CD4-positive, alpha-beta memory T cell (primary cell): ENCODE data around the gene TRDMT1. TPM values are rescaled to one million over a fixed set of nuclear protein-coding genes. Genes with fewer than 3 reads are reported as not detected.

Experiments used
- CTCF ChIA-PET: fragments of 350-600 bp; sonication (Branson Sonifier 250); formaldehyde crosslinking; loops from one replicate; lab custom pipeline; 2021; ENCODE audit warnings: inconsistent platforms; ENCODE audit not compliant: partially characterized antibody; lab: Charles Lee
- POLR2A ChIA-PET: fragments of 350-600 bp; sonication (Branson Sonifier 250); formaldehyde crosslinking; loops from one replicate; lab custom pipeline; 2021; ENCODE audit not compliant: partially characterized antibody; lab: Charles Lee
- DNase-seq, 5 donors: peaks; one replicate each; pipeline versions ENCODE4 v3.0.0 to v3.0.0-alpha.2; 2020 to 2022; ENCODE audit warnings: mixed read lengths in 1 of 5
- H3K27ac ChIP-seq: one replicate; pipeline ENCODE4 v1.7.0; 2013; ENCODE audit warnings: low read depth, low read length
- H3K27me3 ChIP-seq: 2 replicates; pipeline ENCODE4 v1.7.0; 2013; ENCODE audit warnings: mild to moderate bottlenecking, low read length, moderate library complexity; ENCODE audit not compliant: insufficient read depth
- H3K36me3 ChIP-seq: 2 replicates; pipeline ENCODE4 v1.7.0; 2013; ENCODE audit warnings: mild to moderate bottlenecking, low read length, moderate library complexity; ENCODE audit not compliant: insufficient read depth
- H3K4me1 ChIP-seq: 2 replicates; pipeline ENCODE4 v1.7.0; 2013; ENCODE audit warnings: mild to moderate bottlenecking, low read length, moderate library complexity; ENCODE audit not compliant: insufficient read depth
- H3K4me3 ChIP-seq, 2 donors: one replicate each; pipeline ENCODE4 v1.7.0; 2013; ENCODE audit warnings: low read length in 2 of 2, mild to moderate bottlenecking in 1 of 2
- H3K9me3 ChIP-seq, 2 donors: one replicate each; pipeline ENCODE4 v1.7.0; 2013; ENCODE audit warnings: low read length in 2 of 2, control low read depth in 1 of 2; ENCODE audit not compliant: control insufficient read depth in 1 of 2
- H3K27ac Mint-ChIP-seq, 7 donors: one replicate each; pipeline ENCODE4 v1.8.0; 2020 to 2021; ENCODE audit warnings: mixed read lengths in 7 of 7, mild to moderate bottlenecking in 6 of 7, inconsistent platforms in 3 of 7, moderate library complexity in 3 of 7
- H3K27me3 Mint-ChIP-seq, 2 donors: one replicate each; pipeline ENCODE4 v1.8.0; 2020 to 2021; ENCODE audit warnings: mixed read lengths in 2 of 2
- H3K36me3 Mint-ChIP-seq, 2 donors: one replicate each; pipeline ENCODE4 v1.8.0; 2020 to 2021; ENCODE audit warnings: mixed read lengths in 2 of 2, inconsistent platforms in 1 of 2, mild to moderate bottlenecking in 1 of 2
- H3K4me1 Mint-ChIP-seq, 4 donors: one replicate each; pipeline ENCODE4 v1.8.0; 2020 to 2021; ENCODE audit warnings: mixed read lengths in 4 of 4, mild to moderate bottlenecking in 1 of 4
- H3K4me3 Mint-ChIP-seq, 8 donors: one replicate each; pipeline ENCODE4 v1.8.0; 2020 to 2021; ENCODE audit warnings: mixed read lengths in 8 of 8, mild to moderate bottlenecking in 7 of 8, moderate library complexity in 6 of 8, inconsistent platforms in 3 of 8
- H3K9me3 Mint-ChIP-seq, 8 donors: one replicate each; pipeline ENCODE4 v1.8.0; 2020 to 2021; ENCODE audit warnings: mixed read lengths in 8 of 8, mild to moderate bottlenecking in 5 of 8, inconsistent platforms in 3 of 8, moderate library complexity in 1 of 8
- intact Hi-C: fragments of 100-400 bp; cut with micrococcal nuclease; formaldehyde crosslinking; loops from one replicate; pipeline ENCODE4 v1.15.1; 2023
- polyA plus RNA-seq, 2 donors: library from polyadenylated mRNA; unstranded; fragments of 300-500 nt; fragmentation: Illumina TruSeq; gene quantifications; one replicate each; pipeline ENCODE4 v1.2.3, GENCODE V29; 2021
- total RNA-seq, 2 experiments: library from RNA; stranded (reverse); gene quantifications; one replicate each; pipeline ENCODE4 v1.2.3, GENCODE V29; 2021

TRDMT1 gene
- total and polyA plus RNA-seq, 4 experiments from 2014 or later = 7.3 to 21.3 (median 14.2) TPM

DNA sequence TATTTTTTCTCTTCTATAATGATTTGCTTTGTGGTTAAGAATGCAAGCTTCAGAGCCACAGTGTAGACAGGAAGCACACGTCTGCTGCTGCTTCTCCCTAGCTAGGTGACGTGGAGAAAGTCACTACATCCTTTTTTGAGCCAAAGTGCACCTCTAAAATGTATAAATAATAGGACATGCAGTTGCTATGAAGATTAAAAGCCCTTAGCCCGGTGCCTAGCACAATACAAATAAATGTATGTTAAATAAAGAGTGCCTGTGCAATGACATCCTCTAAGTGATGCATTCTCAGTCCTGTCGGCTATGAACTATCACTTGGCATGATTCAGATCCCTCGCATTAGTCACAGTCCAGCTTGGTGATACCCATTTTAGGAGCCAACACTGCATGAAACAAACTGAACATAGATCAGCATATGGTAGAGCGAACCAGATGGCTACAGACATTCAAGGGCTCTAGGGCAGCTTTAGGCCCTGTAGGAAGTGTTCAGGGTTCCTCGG lies 4.8 kb upstream of the TRDMT1 start:
- Mint-ChIP-seq H3K4me1 (peaks cover 9 to 45% (median 35%) of the 10 kb centered on the region in 4 donors), H3K27me3 (no peaks in the 10 kb centered on the region), H3K27ac (peak overlapping the region; percentile 79 to 100 (median 97)), H3K36me3 (peaks cover 0 to 3% of the 10 kb centered on the region in 2 donors), H3K9me3 (no peaks in the 10 kb centered on the region), H3K4me3 (peak overlapping the region in 7 of 8 donors; percentile 30 to 78 (median 57))
- Histone ChIP-seq H3K36me3 (no peaks in the 10 kb centered on the region), H3K4me3 (no peak overlapping the region), H3K9me3 (no peaks in the 10 kb centered on the region), H3K27me3 (no peaks in the 10 kb centered on the region), H3K27ac (peak overlapping the region; percentile 78), H3K4me1 (peaks cover 23% of the 10 kb centered on the region)
- CTCF ChIA-PET = interaction anchor here (0.9 to 3.4 kb wide), 4 partner anchors 15 to 53 kb away, joined by 3 to 46 read pairs (median 8); partner anchors contain the start of gene VIM
- peak; percentile 55 to 86 (median 69) for DNase-seq
- intact Hi-C loops = loop anchor here (1.0 kb wide), 1 partner anchor 24 kb away; no protein-coding TSS in a partner anchor
- POLR2A ChIA-PET = interaction anchor here (0.7 to 11.4 kb wide), 5 partner anchors 9 to 1844 kb away, joined by 3 to 483 read pairs (median 4); partner anchors contain the start of genes RSU1 and VIM

DNA sequence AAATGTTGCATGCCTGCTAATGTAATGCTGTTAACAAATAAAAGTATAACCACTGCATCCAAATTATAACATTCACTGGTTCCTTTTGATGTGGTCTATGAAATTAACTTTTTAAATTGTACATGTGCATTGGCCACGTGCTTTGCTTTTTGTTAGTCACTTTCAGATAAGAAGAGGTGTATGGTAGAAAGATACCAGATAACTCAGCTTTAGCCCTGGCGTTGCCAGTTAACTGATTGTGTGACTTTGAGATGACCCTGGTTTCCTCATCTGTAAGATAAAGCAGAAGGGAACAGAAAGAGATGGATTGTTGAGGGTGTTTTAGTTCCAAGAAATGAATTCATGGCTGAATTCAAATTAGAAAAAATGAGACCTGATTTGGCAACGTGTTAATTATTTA lies 1.9 kb upstream of the TRDMT1 start:
- POLR2A ChIA-PET = interaction anchor here (11.4 kb wide), 1 partner anchor 28 kb away, joined by 483 read pairs; the partner anchor contains the start of gene VIM
- H3K9me3 Mint-ChIP-seq = no peaks in the 10 kb centered on the region
- intact Hi-C loops = loop anchor here (5.0 kb wide), 1 partner anchor 386 kb away; the partner anchor contains the start of gene RSU1
- peak overlapping the region in 1 of 8 donors; percentile 45 for H3K4me3 Mint-ChIP-seq
- no peak overlapping the region for H3K4me3 ChIP-seq
- no peaks in the 10 kb centered on the region for H3K27me3 ChIP-seq
- peaks cover 0 to 9% of the 10 kb centered on the region in 2 donors for H3K36me3 Mint-ChIP-seq
- no peaks in the 10 kb centered on the region for H3K9me3 ChIP-seq
- CTCF ChIA-PET = no interaction called here
- no peak overlapping the region for H3K27ac ChIP-seq
- H3K36me3 ChIP-seq = no peaks in the 10 kb centered on the region
- H3K4me1 Mint-ChIP-seq = peaks cover 26 to 62% (median 50%) of the 10 kb centered on the region in 4 donors
- DNase-seq = no peak
- peaks cover 36% of the 10 kb centered on the region for H3K4me1 ChIP-seq
- peak overlapping the region in 4 of 7 donors; percentile 2 to 99 (median 68) for H3K27ac Mint-ChIP-seq
- H3K27me3 Mint-ChIP-seq = no peaks in the 10 kb centered on the region

DNA sequence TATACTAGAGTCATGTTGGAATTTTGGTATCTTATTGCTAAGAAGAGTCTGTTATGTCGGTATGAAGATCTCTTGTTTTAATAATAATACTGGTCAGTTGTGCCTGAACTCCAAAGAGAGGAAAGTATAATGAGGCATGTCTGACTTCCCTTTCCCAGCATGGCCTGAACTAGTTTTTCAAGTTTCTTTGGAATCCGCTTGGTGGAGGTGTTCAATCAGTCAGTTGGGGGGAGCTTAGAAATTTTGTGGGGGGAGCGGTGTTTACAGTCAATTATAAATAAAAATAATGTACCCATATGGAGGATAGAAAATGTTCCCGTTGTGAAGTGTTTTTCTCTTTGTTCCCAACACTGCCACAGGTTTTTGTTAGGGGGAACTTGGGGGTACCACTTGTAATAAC lies 1.5 kb upstream of the TRDMT1 start:
- ChIA-PET CTCF (no interaction called here), POLR2A (interaction anchor here (11.4 kb wide), 1 partner anchor 29 kb away, joined by 483 read pairs; the partner anchor contains the start of gene VIM)
- peak overlapping the region in 6 of 7 donors; percentile 0 to 99 (median 51) for H3K27ac Mint-ChIP-seq
- H3K9me3 Mint-ChIP-seq = no peaks in the 10 kb centered on the region
- H3K36me3 Mint-ChIP-seq = peaks cover 0 to 9% of the 10 kb centered on the region in 2 donors
- no peak for DNase-seq
- peak overlapping the region in 3 of 8 donors; percentile 27 to 67 (median 50) for H3K4me3 Mint-ChIP-seq
- Histone ChIP-seq H3K4me1 (peaks cover 36% of the 10 kb centered on the region), H3K27me3 (no peaks in the 10 kb centered on the region), H3K9me3 (no peaks in the 10 kb centered on the region), H3K4me3 (no peak overlapping the region), H3K27ac (no peak overlapping the region), H3K36me3 (no peaks in the 10 kb centered on the region)
- intact Hi-C loops = loop anchor here (5.0 kb wide), 1 partner anchor 386 kb away; the partner anchor contains the start of gene RSU1
- no peaks in the 10 kb centered on the region for H3K27me3 Mint-ChIP-seq
- peaks cover 26 to 60% (median 49%) of the 10 kb centered on the region in 4 donors for H3K4me1 Mint-ChIP-seq

DNA sequence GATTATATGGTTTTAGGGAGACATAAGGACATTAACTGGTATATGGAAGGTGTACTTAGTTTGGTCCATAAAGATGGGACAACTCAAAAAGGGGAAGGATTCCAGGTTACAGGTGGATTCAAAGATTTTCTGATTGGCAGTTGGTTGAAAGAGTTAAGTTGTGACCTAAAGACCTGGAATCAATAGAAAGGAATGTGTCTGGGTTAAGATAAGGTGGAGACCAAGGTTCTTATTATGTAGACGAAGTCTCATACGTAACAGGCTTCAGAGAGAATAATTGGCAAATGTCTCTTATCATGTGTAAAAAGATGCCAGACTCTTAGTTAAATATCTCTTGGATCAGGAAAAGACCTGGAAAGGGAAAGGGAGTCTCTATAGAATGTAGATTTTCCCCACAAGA lies 1.0 kb upstream of the TRDMT1 start:
- Mint-ChIP-seq H3K4me3 (peak overlapping the region in 4 of 8 donors; percentile 11 to 50 (median 40)), H3K36me3 (peaks cover 0 to 9% of the 10 kb centered on the region in 2 donors), H3K27me3 (no peaks in the 10 kb centered on the region), H3K4me1 (peaks cover 26 to 60% (median 49%) of the 10 kb centered on the region in 4 donors), H3K9me3 (no peaks in the 10 kb centered on the region), H3K27ac (peak overlapping the region; percentile 57 to 99 (median 98))
- peaks cover 36% of the 10 kb centered on the region for H3K4me1 ChIP-seq
- intact Hi-C loops = loop anchor here (5.0 kb wide), 1 partner anchor 385 kb away; the partner anchor contains the start of gene RSU1
- H3K9me3 ChIP-seq = no peaks in the 10 kb centered on the region
- peak overlapping the region; percentile 95 for H3K27ac ChIP-seq
- no peaks in the 10 kb centered on the region for H3K36me3 ChIP-seq
- ChIA-PET CTCF (interaction anchor here (3.5 kb wide), 1 partner anchor 27 kb away, joined by 60 read pairs; the partner anchor contains the start of gene VIM), POLR2A (interaction anchor here (2.0 to 11.4 kb wide), 6 partner anchors 11 to 178 kb away, joined by 10 to 483 read pairs (median 14); partner anchors contain the start of gene VIM)
- H3K27me3 ChIP-seq = no peaks in the 10 kb centered on the region
- H3K4me3 ChIP-seq = no peak overlapping the region
- no peak for DNase-seq

DNA sequence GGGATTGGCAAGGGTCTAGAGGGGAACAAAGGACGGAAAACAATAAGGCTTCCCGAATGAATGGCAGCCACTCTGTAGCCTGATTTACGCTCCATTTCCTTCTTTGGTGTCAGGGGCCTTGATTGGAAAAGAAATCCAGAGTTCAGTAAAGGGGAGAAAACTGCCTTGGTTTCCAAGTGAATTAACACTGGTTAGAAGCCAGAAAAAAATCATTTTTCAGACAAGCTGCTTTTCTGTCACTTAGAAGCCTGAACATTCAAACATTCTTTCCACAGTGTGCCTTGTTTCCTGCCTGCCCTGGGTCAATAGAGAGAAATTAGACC lies 283 bp upstream of the TRDMT1 start:
- H3K4me3 Mint-ChIP-seq = peak overlapping the region; percentile 91 to 98 (median 95)
- H3K4me3 ChIP-seq = peak overlapping the region; percentile 72 to 89
- H3K4me1 Mint-ChIP-seq = peaks cover 25 to 60% (median 46%) of the 10 kb centered on the region in 4 donors
- peak overlapping the region; percentile 98 to 99 (median 99) for H3K27ac Mint-ChIP-seq
- ChIA-PET POLR2A (interaction anchor here (0.8 to 11.4 kb wide), 18 partner anchors 9 to 396 kb away, joined by 3 to 483 read pairs (median 4); partner anchors contain the start of genes RSU1 and VIM), CTCF (interaction anchor here (0.8 to 3.5 kb wide), 10 partner anchors 17 to 357 kb away, joined by 3 to 60 read pairs (median 4); partner anchors contain the start of gene VIM)
- intact Hi-C loops = loop anchor here (1.0 to 5.0 kb wide), 3 partner anchors 29 to 384 kb away; partner anchors contain the start of gene RSU1
- no peak for DNase-seq
- H3K4me1 ChIP-seq = peaks cover 33% of the 10 kb centered on the region
- H3K27ac ChIP-seq = peak overlapping the region; percentile 95
- no peaks in the 10 kb centered on the region for H3K27me3 Mint-ChIP-seq
- H3K36me3 Mint-ChIP-seq = peaks cover 0 to 9% of the 10 kb centered on the region in 2 donors
- H3K27me3 ChIP-seq = no peaks in the 10 kb centered on the region
- H3K9me3 ChIP-seq = no peaks in the 10 kb centered on the region
- H3K36me3 ChIP-seq = no peaks in the 10 kb centered on the region
- H3K9me3 Mint-ChIP-seq = no peaks in the 10 kb centered on the region

DNA sequence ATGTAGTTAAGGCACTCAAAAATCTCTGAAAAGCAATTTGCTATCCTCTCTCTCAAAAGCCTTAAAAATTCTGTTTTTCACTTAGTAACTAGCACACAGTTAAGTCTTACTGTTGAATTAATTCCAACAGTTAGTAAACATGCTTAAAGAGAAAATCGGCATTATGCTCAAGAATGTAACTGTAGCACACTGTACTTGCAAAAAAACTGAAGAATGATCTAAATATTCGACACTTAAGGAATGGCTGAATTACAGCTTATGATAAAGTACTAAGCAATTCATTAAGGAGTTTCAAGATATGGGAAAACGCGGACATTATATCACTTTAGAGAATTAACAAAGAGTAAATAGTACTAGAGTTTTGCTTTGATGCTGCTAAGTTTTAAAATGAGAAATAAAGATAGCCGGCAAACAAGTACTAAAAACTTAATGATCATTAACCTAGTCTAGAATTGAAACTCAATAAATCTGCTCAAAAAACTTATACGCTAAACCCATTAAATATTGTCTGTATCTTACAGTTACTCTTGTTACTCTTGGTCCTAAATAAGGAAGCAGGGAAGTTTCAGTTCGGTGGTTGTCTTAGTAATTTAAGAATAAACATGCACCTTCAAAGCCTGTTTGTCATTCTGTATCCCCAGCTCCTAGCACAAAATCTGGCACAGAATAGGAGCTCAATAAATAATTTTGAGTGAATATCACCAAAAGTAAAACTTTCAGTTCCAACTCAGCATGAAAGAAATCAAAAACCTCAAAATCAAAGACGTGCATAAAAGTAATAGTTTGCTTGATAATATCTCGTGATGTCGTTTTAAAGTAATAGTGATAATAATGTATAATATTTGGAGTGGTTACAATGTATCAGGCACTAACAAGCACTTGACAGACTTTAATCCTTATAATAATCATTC lies 1.2 kb downstream of the TRDMT1 start:
- ChIA-PET POLR2A (interaction anchor here (1.2 to 11.4 kb wide), 9 partner anchors 13 to 395 kb away, joined by 3 to 483 read pairs (median 13); partner anchors contain the start of genes RSU1 and VIM), CTCF (interaction anchor here (1.0 to 3.5 kb wide), 10 partner anchors 10 to 372 kb away, joined by 3 to 60 read pairs (median 4); partner anchors contain the start of gene VIM)
- intact Hi-C loops = loop anchor here (5.0 kb wide), 1 partner anchor 383 kb away; the partner anchor contains the start of gene RSU1
- Histone ChIP-seq H3K27me3 (no peaks in the 10 kb centered on the region), H3K36me3 (no peaks in the 10 kb centered on the region), H3K9me3 (no peaks in the 10 kb centered on the region), H3K4me3 (peak overlapping the region; percentile 72 to 89), H3K4me1 (peaks cover 19% of the 10 kb centered on the region), H3K27ac (peak overlapping the region; percentile 95)
- Mint-ChIP-seq H3K4me1 (peaks cover 21 to 47% (median 36%) of the 10 kb centered on the region in 4 donors), H3K9me3 (no peaks in the 10 kb centered on the region), H3K27ac (peak overlapping the region; percentile 98 to 99 (median 99)), H3K36me3 (peaks cover 0 to 9% of the 10 kb centered on the region in 2 donors), H3K4me3 (peak overlapping the region; percentile 91 to 98 (median 95)), H3K27me3 (no peaks in the 10 kb centered on the region)
- peak in 1 of 5 donors; percentile 12 for DNase-seq
